ENCODE data around the gene PTPN2.
"Not testable (repeated sequence)": the region's sequence is repeated elsewhere in the genome, so short reads cannot be mapped to it uniquely, and the experiment has no call there.

The PTPN2 gene

GRCh38 chr18:12769644-12770440 lies 114.2 kb downstream of the PTPN2 start:
- no peak for DNase-seq

GRCh38 chr18:12769136-12769535 lies 114.9 kb downstream of the PTPN2 start:
- no peak for DNase-seq

- no peak for DNase-seq
These were observed 115.4 kb downstream of the PTPN2 start for GRCh38 chr18:12768625-12769024.

GRCh38 chr18:12767580-12768155 lies 116.4 kb downstream of the PTPN2 start:
- DNase-seq, result no peak

- DNase-seq, result no peak
These were observed 117.0 kb downstream of the PTPN2 start for GRCh38 chr18:12766986-12767433.

- no peak for DNase-seq
These were observed 118.5 kb downstream of the PTPN2 start for GRCh38 chr18:12765586-12765985.

GRCh38 chr18:12765126-12765525 lies 118.9 kb downstream of the PTPN2 start:
- peak; percentile 16 for DNase-seq

- not testable (repeated sequence) for DNase-seq
These were observed 125.5 kb downstream of the PTPN2 start for GRCh38 chr18:12758566-12758965.

- DNase-seq, result not testable (repeated sequence)
These were observed 127.3 kb downstream of the PTPN2 start for GRCh38 chr18:12756619-12757239.

GRCh38 chr18:12755606-12756005 lies 128.4 kb downstream of the PTPN2 start:
- DNase-seq, result not testable (repeated sequence)

- no peak for DNase-seq
These were observed 129.5 kb downstream of the PTPN2 start for GRCh38 chr18:12754511-12754910.

GRCh38 chr18:12751891-12752290 lies 132.1 kb downstream of the PTPN2 start:
- no peak for DNase-seq

GRCh38 chr18:12751503-12751884 lies 132.5 kb downstream of the PTPN2 start:
- DNase-seq, result no peak

GRCh38 chr18:12750715-12751502 lies 133.1 kb downstream of the PTPN2 start:
- no peak for DNase-seq

GRCh38 chr18:12750076-12750714 lies 133.8 kb downstream of the PTPN2 start:
- DNase-seq, result no peak

GRCh38 chr18:12749121-12749520 lies 134.9 kb downstream of the PTPN2 start:
- no peak for DNase-seq

- DNase-seq, result no peak
These were observed 135.4 kb downstream of the PTPN2 start for GRCh38 chr18:12748671-12749070.

- no peak for DNase-seq
These were observed 136.3 kb downstream of the PTPN2 start for GRCh38 chr18:12747530-12748315.

- no peak for DNase-seq
These were observed 138.8 kb downstream of the PTPN2 start for GRCh38 chr18:12745095-12745795.

GRCh38 chr18:12744103-12744502 lies 139.9 kb downstream of the PTPN2 start:
- no peak for DNase-seq

GRCh38 chr18:12742453-12742852 lies 141.6 kb downstream of the PTPN2 start:
- DNase-seq, result no peak

Measured in NCI-H2107 (cell line).